GM18951 (cell line): Measurements from ENCODE around the gene TDRD15.

Experiments used
- POLR2A ChIP-seq: IDR thresholded peaks from 4 replicates; pipeline ENCODE4 v1.6.1; 2011; ENCODE audit warnings: mild to moderate bottlenecking; ENCODE audit not compliant: insufficient read length, insufficient read depth; ENCODE audit errors: extremely low read depth
- in situ Hi-C: fragments of 300-500 bp; cut with MboI; formaldehyde crosslinking; loops from one replicate; pipeline ENCODE4 v1.12.0; 2022; ENCODE audit warnings: low sequenced_read_pairs, mixed read lengths, inconsistent platforms; ENCODE audit not compliant: unreplicated experiment

The TDRD15 gene

GRCh38 chr2:21161832-21162614 is 38.3 kb downstream of the TDRD15 start:
- in situ Hi-C loops: no loop called here
- TF ChIP-seq POLR2A: no peak

DNA sequence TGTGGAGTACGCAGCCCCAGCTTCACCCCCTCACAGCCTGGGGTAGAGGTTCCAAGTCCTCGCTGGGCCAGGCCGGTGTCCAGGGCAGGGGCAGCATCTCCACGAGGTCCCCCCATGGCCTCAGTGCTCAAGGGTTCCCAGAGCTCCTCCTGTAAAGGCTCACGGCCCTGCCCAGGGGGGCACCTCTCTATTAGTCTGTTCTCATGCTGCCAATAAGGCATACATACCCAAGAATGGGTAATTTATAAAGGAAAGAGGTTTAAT is 38.8 kb downstream of the TDRD15 start:
- in situ Hi-C loops: no loop called here
- no peak for TF ChIP-seq POLR2A

GRCh38 chr2:21163213-21163612 is 39.4 kb downstream of the TDRD15 start:
- TF ChIP-seq POLR2A: no peak
- in situ Hi-C loops: no loop called here

- in situ Hi-C loops: no loop called here
Measured at GRCh38 chr2:21165350-21165749, 41.6 kb downstream of the TDRD15 start.

DNA sequence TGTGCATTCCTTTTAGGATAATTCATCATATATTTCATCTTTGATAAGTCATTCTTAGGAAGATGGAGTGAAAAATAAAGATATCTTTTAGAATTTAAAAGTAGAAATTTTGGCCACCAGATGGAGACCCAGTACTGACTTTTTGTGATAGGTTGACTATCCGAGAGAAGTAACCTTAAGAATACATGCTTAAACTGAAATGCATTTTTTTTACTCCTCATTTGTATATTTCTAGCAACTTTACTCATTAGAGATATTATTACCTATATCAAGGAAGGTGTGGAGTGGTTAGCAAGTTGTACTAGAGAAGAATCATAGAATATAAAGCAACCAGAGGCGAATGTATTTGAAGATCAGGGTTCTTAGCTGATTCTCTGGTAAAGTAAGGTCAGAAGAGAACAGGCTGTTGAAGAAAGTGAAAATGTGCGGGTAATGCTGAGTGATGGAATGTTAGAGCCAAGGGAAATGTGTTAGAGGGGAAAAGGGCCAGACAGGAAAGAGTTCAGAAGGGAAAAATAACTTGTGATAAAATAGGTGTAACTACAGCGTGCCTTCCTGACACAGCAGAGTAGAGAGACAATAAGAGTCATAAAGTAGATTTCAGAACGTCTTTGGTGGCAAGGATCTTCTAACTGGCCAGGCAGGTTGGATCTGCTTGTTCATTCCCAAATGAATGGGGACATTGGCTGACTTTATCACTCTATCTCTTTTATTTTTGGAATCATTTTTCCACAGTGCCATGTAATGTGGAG is 52.3 kb downstream of the TDRD15 start:
- no peak for TF ChIP-seq POLR2A
- in situ Hi-C loops: no loop called here

More at GRCh38 chr2:21165350-21165749, 41.6 kb downstream of the TDRD15 start:
- no peak for TF ChIP-seq POLR2A

- TF ChIP-seq POLR2A: no peak
- in situ Hi-C loops: no loop called here
Measured at GRCh38 chr2:21181957-21182356, 58.2 kb downstream of the TDRD15 start.

DNA sequence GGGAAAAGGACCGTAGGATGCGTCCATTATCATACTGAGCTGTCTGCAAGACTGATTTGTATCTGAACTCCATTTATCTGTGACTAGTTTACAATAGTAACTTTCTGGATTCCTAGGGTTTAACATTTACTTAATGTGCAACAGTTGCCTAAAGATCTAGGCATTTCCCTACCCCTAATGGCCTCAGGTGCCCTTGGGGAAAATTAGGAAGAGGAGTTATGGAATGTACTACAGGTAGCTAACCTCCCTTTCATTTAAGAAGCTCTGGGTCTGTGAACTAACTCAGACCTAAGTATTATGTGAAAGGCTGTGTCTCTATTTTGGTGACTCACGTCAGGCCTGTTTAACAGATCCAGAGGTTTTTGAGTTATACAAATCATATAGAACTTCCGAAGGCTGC is 59.5 kb downstream of the TDRD15 start:
- in situ Hi-C loops: no loop called here

GRCh38 chr2:21183726-21184125 is 60.0 kb downstream of the TDRD15 start:
- in situ Hi-C loops: no loop called here
- no peak for TF ChIP-seq POLR2A

More for the DNA sequence above, 59.5 kb downstream of the TDRD15 start:
- no peak for TF ChIP-seq POLR2A

DNA sequence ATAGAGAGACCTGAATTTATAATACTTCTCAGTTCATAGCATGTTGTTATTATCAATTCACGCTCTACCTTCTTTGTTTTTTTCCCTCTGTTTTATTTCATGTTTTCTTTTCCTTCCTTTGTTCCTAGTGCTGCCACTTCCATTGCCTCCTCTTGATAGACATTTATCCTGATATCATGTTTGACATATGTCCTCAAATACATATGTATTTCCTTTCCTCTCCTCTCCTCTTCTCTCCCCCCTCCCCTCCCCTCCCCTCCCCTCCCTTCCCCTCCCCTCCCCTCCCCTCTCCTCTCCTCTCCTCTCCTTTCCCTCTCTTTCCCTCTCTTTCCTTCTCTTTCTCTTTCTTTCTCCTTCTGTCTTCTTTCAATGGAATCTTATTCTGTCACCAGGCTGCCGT is 67.8 kb downstream of the TDRD15 start:
- no peak for TF ChIP-seq POLR2A
- in situ Hi-C loops: no loop called here
